Muscle layer of duodenum (tissue), 2 donors: ENCODE measurements around the gene MS4A7.

Experiments
- H3K27ac ChIP-seq: one replicate; pipeline ENCODE4 v1.7.0; 2013; ENCODE audit warnings: mild to moderate bottlenecking, low read length
- H3K27me3 ChIP-seq: one replicate; pipeline ENCODE4 v1.7.0; 2013; ENCODE audit warnings: low read depth, mild to moderate bottlenecking, control low read depth, low read length
- H3K36me3 ChIP-seq, 2 donors: one replicate each; pipeline ENCODE4 v1.7.0; 2013; ENCODE audit warnings: low read length in 2 of 2, control low read depth in 1 of 2, mild to moderate bottlenecking in 1 of 2; ENCODE audit not compliant: insufficient read depth in 2 of 2, control insufficient read depth in 1 of 2
- H3K4me1 ChIP-seq, 2 donors: one replicate each; pipeline ENCODE4 v1.7.0; 2013; ENCODE audit warnings: low read length in 2 of 2, mild to moderate bottlenecking in 2 of 2, control low read depth in 1 of 2, moderate library complexity in 1 of 2; ENCODE audit not compliant: insufficient read depth in 2 of 2, control insufficient read depth in 1 of 2
- H3K4me3 ChIP-seq, 2 donors: one replicate each; pipeline ENCODE4 v1.7.0; 2013; ENCODE audit warnings: low read length in 2 of 2, low read depth in 1 of 2, mild to moderate bottlenecking in 1 of 2
- H3K9me3 ChIP-seq, 2 donors: one replicate each; pipeline ENCODE4 v1.7.0; 2013; ENCODE audit warnings: low read length in 2 of 2, control low read depth in 1 of 2, mild to moderate bottlenecking in 1 of 2; ENCODE audit not compliant: control insufficient read depth in 1 of 2
- donor health status: healthy.

The MS4A7 gene

DNA sequence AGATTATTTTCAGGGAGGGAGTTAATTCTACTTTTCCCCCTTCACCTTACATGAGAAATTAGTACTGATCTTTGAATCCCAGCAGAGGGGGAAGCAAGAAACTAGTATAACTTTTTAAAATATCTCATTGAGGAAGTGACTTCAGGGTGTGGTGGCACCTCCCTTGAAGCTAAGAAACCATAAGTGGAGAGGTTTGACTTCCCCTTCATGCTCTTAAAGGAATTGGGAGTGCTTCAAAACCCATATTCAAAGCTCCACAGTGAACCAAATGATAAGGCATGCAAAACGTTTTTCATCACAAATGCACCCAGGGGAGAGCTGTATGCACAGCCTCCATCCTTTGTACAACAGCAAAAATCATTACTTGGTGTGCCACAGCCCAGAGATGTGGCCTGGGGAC, 18.5 kb downstream of the MS4A7 start:
- Histone ChIP-seq H3K4me3 (no peak overlapping the region), H3K27me3 (no peaks in the 10 kb centered on the region), H3K9me3 (no peaks in the 10 kb centered on the region), H3K36me3 (no peaks in the 10 kb centered on the region), H3K4me1 (no peaks in the 10 kb centered on the region), H3K27ac (no peak overlapping the region)

DNA sequence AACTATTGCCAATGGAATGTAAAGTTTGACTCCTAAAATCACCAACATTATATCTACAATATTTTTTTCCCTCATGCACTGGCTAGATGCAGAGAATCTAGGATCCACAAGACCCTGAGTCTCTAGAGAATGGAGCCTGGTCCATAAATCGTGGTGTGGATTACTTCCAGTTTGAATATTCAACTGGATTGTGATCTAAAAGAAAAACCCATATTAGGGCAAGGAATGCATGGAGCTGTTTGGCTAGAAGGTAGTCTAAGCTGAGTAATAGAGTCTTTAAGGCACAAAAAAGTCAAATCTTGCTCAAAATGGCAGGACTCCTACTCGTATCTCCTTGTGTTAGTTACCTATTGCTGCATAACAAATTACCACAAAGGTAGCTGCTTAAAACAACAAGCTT, 41.7 kb downstream of the MS4A7 start:
- no peak overlapping the region for H3K4me3 ChIP-seq
- no peaks in the 10 kb centered on the region for H3K9me3 ChIP-seq
- H3K4me1 ChIP-seq = no peaks in the 10 kb centered on the region
- no peak overlapping the region for H3K27ac ChIP-seq
- H3K36me3 ChIP-seq = no peaks in the 10 kb centered on the region
- no peaks in the 10 kb centered on the region for H3K27me3 ChIP-seq

- H3K9me3 ChIP-seq = no peaks in the 10 kb centered on the region
Observed at GRCh38 chr11:60422609-60423008, 44.3 kb downstream of the MS4A7 start.

DNA sequence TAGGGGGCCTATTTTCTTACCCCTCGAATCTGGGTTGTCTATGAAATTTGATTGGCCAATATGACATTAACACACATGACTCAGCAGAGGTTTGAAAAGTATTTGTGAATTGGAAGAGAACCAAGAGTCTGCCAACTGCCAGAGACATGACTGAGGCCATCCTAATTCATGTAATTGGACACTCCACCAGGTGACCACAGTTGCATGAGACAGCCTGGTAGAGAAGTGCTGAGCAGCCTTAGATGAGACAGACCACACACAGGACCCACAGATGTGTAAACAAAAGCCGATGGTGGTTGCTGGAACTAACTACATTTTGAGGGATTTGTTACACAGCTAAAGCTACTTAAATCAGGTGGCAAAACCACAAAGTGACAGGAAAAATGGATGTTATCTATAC, 50.2 kb downstream of the MS4A7 start:
- H3K4me3 ChIP-seq = no peak overlapping the region

More at GRCh38 chr11:60422609-60423008, 44.3 kb downstream of the MS4A7 start:
- Histone ChIP-seq H3K27ac (no peak overlapping the region), H3K36me3 (no peaks in the 10 kb centered on the region), H3K4me1 (no peaks in the 10 kb centered on the region), H3K4me3 (no peak overlapping the region), H3K27me3 (no peaks in the 10 kb centered on the region)

DNA sequence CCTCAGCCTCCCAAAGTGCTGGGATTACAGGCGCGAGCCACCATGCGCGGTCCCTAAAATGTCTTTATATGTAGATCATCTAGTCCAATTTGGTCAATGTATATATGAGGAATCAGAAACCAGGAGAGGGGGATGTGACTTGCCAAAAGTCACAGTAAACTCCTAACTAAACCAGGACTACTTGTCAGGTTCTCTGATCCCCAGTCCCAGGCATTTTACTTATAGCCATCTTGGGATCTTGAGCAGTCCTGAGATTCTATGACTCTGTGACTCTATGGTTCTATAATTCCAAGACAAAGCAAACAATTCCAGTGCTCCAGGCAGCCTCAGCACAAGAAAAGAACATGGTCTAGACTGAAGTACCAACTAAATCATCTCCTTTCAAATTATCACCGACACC, 50.9 kb downstream of the MS4A7 start, which contains the start of gene MS4A5:
Gene MS4A5 (plus strand): TSS at position 301 of the 400 bp plus-strand sequence. CDS start 103 bp downstream, outside the sequence.
- Histone ChIP-seq H3K4me1 (no peaks in the 10 kb centered on the region), H3K27me3 (no peaks in the 10 kb centered on the region), H3K27ac (no peak within 1 kb of the TSS), H3K9me3 (no peaks in the 10 kb centered on the region), H3K36me3 (no peaks in the 10 kb centered on the region), H3K4me3 (no peak within 1 kb of the TSS)

More for the DNA sequence above, 50.2 kb downstream of the MS4A7 start:
- H3K27me3 ChIP-seq = no peaks in the 10 kb centered on the region
- H3K27ac ChIP-seq = no peak overlapping the region
- no peaks in the 10 kb centered on the region for H3K36me3 ChIP-seq
- no peaks in the 10 kb centered on the region for H3K9me3 ChIP-seq
- no peaks in the 10 kb centered on the region for H3K4me1 ChIP-seq

DNA sequence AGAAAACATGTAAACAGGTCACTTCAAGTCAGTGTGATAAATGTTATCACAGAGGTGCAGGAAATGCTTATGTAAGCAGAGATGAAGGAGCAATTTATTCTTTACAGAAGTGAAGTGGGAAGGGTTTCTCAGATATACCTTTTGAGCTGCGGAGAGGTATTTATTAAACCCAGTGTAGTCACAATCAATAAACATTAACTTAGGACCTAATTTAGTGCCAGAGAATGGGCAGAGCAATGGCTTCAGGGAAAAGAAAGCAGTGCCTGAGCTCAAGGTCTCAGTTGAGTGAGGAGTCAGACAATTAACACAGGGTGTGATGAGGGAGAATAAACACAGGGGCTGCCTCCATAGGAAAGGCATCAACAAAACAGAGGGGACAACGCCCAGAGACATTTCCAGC, 52.9 kb downstream of the MS4A7 start:
- no peaks in the 10 kb centered on the region for H3K27me3 ChIP-seq
- no peaks in the 10 kb centered on the region for H3K4me1 ChIP-seq
- H3K9me3 ChIP-seq = no peaks in the 10 kb centered on the region
- no peaks in the 10 kb centered on the region for H3K36me3 ChIP-seq
- H3K27ac ChIP-seq = no peak overlapping the region
- H3K4me3 ChIP-seq = no peak overlapping the region

- no peaks in the 10 kb centered on the region for H3K27me3 ChIP-seq
- no peaks in the 10 kb centered on the region for H3K4me1 ChIP-seq
- H3K9me3 ChIP-seq = no peaks in the 10 kb centered on the region
- no peaks in the 10 kb centered on the region for H3K36me3 ChIP-seq
- no peak overlapping the region for H3K4me3 ChIP-seq
- no peak overlapping the region for H3K27ac ChIP-seq
Observed at GRCh38 chr11:60433401-60433800, 55.1 kb downstream of the MS4A7 start.
